Endothelial cell (in vitro differentiated cells): ENCODE results near the gene CTNNA3. TPM values are rescaled to one million over a fixed set of nuclear protein-coding genes. Genes with fewer than 3 reads are reported as not detected.

Experiments used
- DNase-seq: peaks from one replicate; pipeline ENCODE4 v3.0.0; 2021; ENCODE audit warnings: low spot score
- H3K27ac Mint-ChIP-seq: one replicate; pipeline ENCODE4 v1.8.0; 2021; ENCODE audit warnings: mixed read lengths, inconsistent platforms; ENCODE audit not compliant: unreplicated experiment
- H3K27me3 Mint-ChIP-seq: one replicate; pipeline ENCODE4 v1.8.0; 2021; ENCODE audit warnings: mild to moderate bottlenecking, moderate library complexity, mixed read lengths, inconsistent platforms; ENCODE audit not compliant: unreplicated experiment
- H3K36me3 Mint-ChIP-seq: one replicate; pipeline ENCODE4 v1.8.0; 2021; ENCODE audit warnings: mild to moderate bottlenecking, low read depth, mixed read lengths, inconsistent platforms; ENCODE audit not compliant: unreplicated experiment
- H3K4me1 Mint-ChIP-seq: one replicate; pipeline ENCODE4 v1.8.0; 2021; ENCODE audit warnings: mild to moderate bottlenecking, mixed read lengths, inconsistent platforms; ENCODE audit not compliant: unreplicated experiment
- H3K4me3 Mint-ChIP-seq: one replicate; pipeline ENCODE4 v1.8.0; 2021; ENCODE audit warnings: mild to moderate bottlenecking, mixed read lengths, inconsistent platforms; ENCODE audit not compliant: unreplicated experiment
- H3K9me3 Mint-ChIP-seq: one replicate; pipeline ENCODE4 v1.8.0; 2021; ENCODE audit warnings: mixed read lengths, inconsistent platforms; ENCODE audit not compliant: unreplicated experiment
- CTCF ChIP-seq: fragments of 200-600 bp; sonication (generic); IDR thresholded peaks from one replicate; pipeline ENCODE4 v1.5.0; 2021; ENCODE audit warnings: antibody characterized with exemption; ENCODE audit not compliant: unreplicated experiment
- total RNA-seq: library from RNA; stranded (reverse); fragmentation: NEBNext Ultra II Directional; extraction: Animal tissue kit (Norgen Biotek cat#: 25700); gene quantifications from one replicate; pipeline ENCODE4 v1.2.1, GENCODE V29; 2021; ENCODE audit not compliant: unreplicated experiment

CTNNA3 gene
- total RNA-seq, 1 donor from 2014 or later = 2.3 TPM

DNA sequence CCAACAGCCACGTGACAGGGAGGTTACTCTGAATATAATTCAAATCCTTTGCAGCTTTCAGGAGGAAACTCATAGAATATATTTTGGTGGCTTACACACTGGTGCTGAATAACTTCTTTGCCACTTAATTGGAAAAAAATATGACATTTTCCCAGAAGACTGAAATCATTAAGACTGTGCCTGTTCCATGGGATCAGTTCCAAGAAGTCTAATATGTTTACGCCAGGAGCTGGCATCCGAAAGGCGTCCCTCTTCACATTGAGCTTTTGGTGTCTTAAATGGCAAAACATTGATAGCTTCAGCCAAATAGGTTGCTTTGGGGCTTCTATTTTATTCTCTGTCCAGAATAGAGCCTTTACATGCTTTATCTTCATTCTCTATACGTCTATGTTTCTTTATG, 1687.8 kb downstream of the CTNNA3 start:
- no peaks in the 10 kb centered on the region for H3K27me3 Mint-ChIP-seq

DNA sequence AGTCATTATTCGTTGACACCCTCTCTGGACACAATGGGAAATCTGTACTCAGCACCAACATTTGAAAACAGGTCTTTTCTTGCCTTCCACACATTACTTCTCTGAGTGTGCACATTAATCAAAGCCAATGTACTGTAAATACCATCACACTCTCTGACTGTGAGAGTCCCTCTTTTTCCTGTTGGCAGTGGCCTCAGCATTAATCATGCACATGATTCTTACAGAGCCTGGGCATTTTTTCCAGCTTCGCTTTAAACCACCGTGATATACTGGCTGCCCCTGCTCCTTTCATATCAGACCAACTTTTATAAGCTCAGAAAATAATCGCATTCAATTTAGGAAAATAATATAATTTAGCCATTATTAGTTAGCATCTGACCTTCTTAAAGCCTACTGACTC, 1689.6 kb downstream of the CTNNA3 start:
- H3K4me1 Mint-ChIP-seq = no peaks in the 10 kb centered on the region
- H3K27ac Mint-ChIP-seq = no peak overlapping the region
- H3K27me3 Mint-ChIP-seq = no peaks in the 10 kb centered on the region
- no peaks in the 10 kb centered on the region for H3K36me3 Mint-ChIP-seq
- TF ChIP-seq CTCF = no peak
- no peak for DNase-seq
- H3K4me3 Mint-ChIP-seq = no peak overlapping the region
- H3K9me3 Mint-ChIP-seq = no peaks in the 10 kb centered on the region

More for the DNA sequence above, 1687.8 kb downstream of the CTNNA3 start:
- Mint-ChIP-seq H3K27ac (no peak overlapping the region), H3K4me1 (no peaks in the 10 kb centered on the region), H3K9me3 (no peaks in the 10 kb centered on the region), H3K36me3 (no peaks in the 10 kb centered on the region), H3K4me3 (no peak overlapping the region)
- no peak for DNase-seq
- no peak for TF ChIP-seq CTCF

GRCh38 chr10:65993451-65993850, 1702.5 kb downstream of the CTNNA3 start:
- Mint-ChIP-seq H3K4me1 (no peaks in the 10 kb centered on the region), H3K36me3 (no peaks in the 10 kb centered on the region), H3K27ac (no peak overlapping the region), H3K4me3 (no peak overlapping the region), H3K9me3 (no peaks in the 10 kb centered on the region), H3K27me3 (peaks cover 2% of the 10 kb centered on the region)
- DNase-seq = no peak
- no peak for TF ChIP-seq CTCF

- DNase-seq = no peak
- H3K4me1 Mint-ChIP-seq = no peaks in the 10 kb centered on the region
- no peak overlapping the region for H3K27ac Mint-ChIP-seq
- H3K36me3 Mint-ChIP-seq = no peaks in the 10 kb centered on the region
- TF ChIP-seq CTCF = no peak
- no peaks in the 10 kb centered on the region for H3K27me3 Mint-ChIP-seq
- H3K9me3 Mint-ChIP-seq = no peaks in the 10 kb centered on the region
- no peak overlapping the region for H3K4me3 Mint-ChIP-seq
Observed at GRCh38 chr10:65968871-65969270, 1727.1 kb downstream of the CTNNA3 start.

- no peak overlapping the region for H3K4me3 Mint-ChIP-seq
- H3K36me3 Mint-ChIP-seq = no peaks in the 10 kb centered on the region
- H3K27me3 Mint-ChIP-seq = no peaks in the 10 kb centered on the region
- no peaks in the 10 kb centered on the region for H3K9me3 Mint-ChIP-seq
- no peak for TF ChIP-seq CTCF
- H3K4me1 Mint-ChIP-seq = no peaks in the 10 kb centered on the region
- H3K27ac Mint-ChIP-seq = no peak overlapping the region
- no peak for DNase-seq
Observed at GRCh38 chr10:65968437-65968836, 1727.6 kb downstream of the CTNNA3 start.
